ENCODE results near the gene HOXC9. TPM values are rescaled to one million over a fixed set of nuclear protein-coding genes. Genes with fewer than 3 reads are reported as not detected.

The HOXC9 gene
- total and polyA plus RNA-seq, 2 of the 4 experiments (the other 2 are of a cell fraction): 0.26 TPM; not detected in 1

- Histone ChIP-seq H4K20me1 (ENCODE audit: insufficient read depth, low read length) (no peaks in the 10 kb centered on the region), H4K8ac (ENCODE audit: low read depth in 2 of 2, low read length in 2 of 2) (no peak overlapping the region), H2BK120ac (ENCODE audit: low read depth, low read length) (no peak overlapping the region), H3K79me1 (ENCODE audit: low read depth in 1 of 2, low read length in 2 of 2) (no peaks in the 10 kb centered on the region), H3K9me1 (ENCODE audit: insufficient read depth, low read length) (no peaks in the 10 kb centered on the region), H4K5ac (ENCODE audit: low read depth, low read length) (no peak overlapping the region), H3K4ac (ENCODE audit: low read depth, low read length) (no peak overlapping the region), H2AFZ (replicated peaks; ENCODE audit: low read length, poor library complexity) (no peak overlapping the region), H3K36me3 (ENCODE audit: control insufficient read depth, insufficient read depth, low read length) (no peaks in the 10 kb centered on the region), H3K9me3 (ENCODE audit: control insufficient read depth, insufficient read depth, low read length) (peaks cover 4% of the 10 kb centered on the region; the same call in 1 of the 2 replicates), H2AK5ac (ENCODE audit: low read depth, low read length) (no peak overlapping the region), H2BK20ac (ENCODE audit: low read depth, low read length) (no peak overlapping the region), H4K91ac (ENCODE audit: insufficient read depth, low read depth, low read length) (no peak overlapping the region), H3K4me3 (ENCODE audit: insufficient read depth, low read depth, low read length) (no peak overlapping the region), H2BK15ac (ENCODE audit: low read depth, low read length) (no peak overlapping the region), H3K9ac (ENCODE audit: low read depth, low read length) (no peak overlapping the region), H3K23ac (ENCODE audit: low read depth, low read length) (no peak overlapping the region), H3K18ac (ENCODE audit: low read depth, low read length) (no peak overlapping the region), H3K56ac (ENCODE audit: extremely low read depth, insufficient read depth, low read length) (no peak overlapping the region), H3K14ac (replicated peaks; ENCODE audit: low read depth, low read length) (no peak overlapping the region), H3K27ac (ENCODE audit: insufficient read depth, low read length) (no peak overlapping the region), H2AK9ac (replicated peaks; ENCODE audit: low read depth, low read length, poor library complexity) (no peak overlapping the region), H3K27me3 (ENCODE audit: control insufficient read depth, insufficient read depth, low read length) (peaks cover 96% of the 10 kb centered on the region), H2BK5ac (ENCODE audit: low read depth, low read length, poor library complexity, severe bottlenecking) (no peak overlapping the region), H3K4me1 (ENCODE audit: control insufficient read depth, insufficient read depth, low read length) (no peaks in the 10 kb centered on the region), H3K4me2 (ENCODE audit: low read depth, low read length) (no peak overlapping the region)
- DNase-seq (no peak), ATAC-seq (ENCODE audit: low read depth) (no peak)
- POLR2A ChIA-PET (ENCODE audit: unreplicated experiment): no interaction called here
- intact Hi-C loops (cut with micrococcal nuclease) (loop anchor here (10.0 kb wide), 1 partner anchor 298 kb away; no protein-coding TSS in a partner anchor), dilution Hi-C loops (cut with HindIII; ENCODE audit: low sequenced_read_pairs, unreplicated experiment) (no loop called here), in situ Hi-C loops (cut with MboI; ENCODE audit: low sequenced_read_pairs) (no loop called here)
- CTCF ChIA-PET: no interaction called here
- TF ChIP-seq CEBPB (IDR thresholded peaks at IDR 0.05; ENCODE audit: low read depth, low read length) (no peak), ELK1 (IDR thresholded peaks at IDR 0.05; ENCODE audit: borderline replicate concordance, low read depth, low read length) (no peak), SMC3 (IDR thresholded peaks at IDR 0.05; ENCODE audit: low read depth, low read length) (no peak), MAZ (IDR thresholded peaks at IDR 0.05; ENCODE audit: borderline replicate concordance, low read depth, low read length) (no peak), NFE2L2 (IDR thresholded peaks at IDR 0.05; ENCODE audit: low read depth, low read length) (no peak)
- no TSS peak for BruUV-seq (replicated peaks)
- no CpG with 5 or more reads among the region's 19 CpGs for WGBS, 2 experiments (ENCODE audit: extremely low coverage in 2 of 2, insufficient read length in 1 of 2)
Observed at GRCh38 chr12:54002915-54003389, 3.0 kb downstream of the HOXC9 start.
